ENCODE results near the gene EMP3.

EMP3 gene

GRCh38 chr19:48325265-48325910 is at the start of gene EMP3:
EMP3 (plus strand) TSS chr19:48325552; CDS start chr19:48326845, 1,293 bp downstream.
- TF ChIP-seq, protein P1, sequence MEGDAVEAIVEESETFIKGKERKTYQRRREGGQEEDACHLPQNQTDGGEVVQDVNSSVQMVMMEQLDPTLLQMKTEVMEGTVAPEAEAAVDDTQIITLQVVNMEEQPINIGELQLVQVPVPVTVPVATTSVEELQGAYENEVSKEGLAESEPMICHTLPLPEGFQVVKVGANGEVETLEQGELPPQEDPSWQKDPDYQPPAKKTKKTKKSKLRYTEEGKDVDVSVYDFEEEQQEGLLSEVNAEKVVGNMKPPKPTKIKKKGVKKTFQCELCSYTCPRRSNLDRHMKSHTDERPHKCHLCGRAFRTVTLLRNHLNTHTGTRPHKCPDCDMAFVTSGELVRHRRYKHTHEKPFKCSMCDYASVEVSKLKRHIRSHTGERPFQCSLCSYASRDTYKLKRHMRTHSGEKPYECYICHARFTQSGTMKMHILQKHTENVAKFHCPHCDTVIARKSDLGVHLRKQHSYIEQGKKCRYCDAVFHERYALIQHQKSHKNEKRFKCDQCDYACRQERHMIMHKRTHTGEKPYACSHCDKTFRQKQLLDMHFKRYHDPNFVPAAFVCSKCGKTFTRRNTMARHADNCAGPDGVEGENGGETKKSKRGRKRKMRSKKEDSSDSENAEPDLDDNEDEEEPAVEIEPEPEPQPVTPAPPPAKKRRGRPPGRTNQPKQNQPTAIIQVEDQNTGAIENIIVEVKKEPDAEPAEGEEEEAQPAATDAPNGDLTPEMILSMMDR (IDR thresholded peaks at IDR 0.05; ENCODE audit: unreplicated experiment in 3 of 3) = no peak
- Mint-ChIP-seq H3K27me3 (ENCODE audit: low read depth) (no peaks in the 10 kb centered on the region), H3K9me3 (no peaks in the 10 kb centered on the region), H3K4me3 (peak within 1 kb of the TSS; percentile 87 to 91 (median 90)), H3K36me3 (ENCODE audit: low read depth) (peaks cover 27% of the 10 kb centered on the region), H3K4me1 (peaks cover 58% of the 10 kb centered on the region), H3K27ac (peak within 1 kb of the TSS; percentile 98 to 100 (median 99))

- peaks cover 6% of the 10 kb centered on the region for H3K4me1 Mint-ChIP-seq
- H3K36me3 Mint-ChIP-seq (ENCODE audit: low read depth) = peaks cover 50% of the 10 kb centered on the region
- TF ChIP-seq, protein P1 (IDR thresholded peaks at IDR 0.05; ENCODE audit: unreplicated experiment in 3 of 3) = no peak
- H3K27me3 Mint-ChIP-seq (ENCODE audit: low read depth) = no peaks in the 10 kb centered on the region
- H3K9me3 Mint-ChIP-seq = no peaks in the 10 kb centered on the region
- H3K27ac Mint-ChIP-seq = no peak overlapping the region
- H3K4me3 Mint-ChIP-seq = no peak overlapping the region
Measured at GRCh38 chr19:48279747-48280146, 45.6 kb upstream of the EMP3 start.

DNA sequence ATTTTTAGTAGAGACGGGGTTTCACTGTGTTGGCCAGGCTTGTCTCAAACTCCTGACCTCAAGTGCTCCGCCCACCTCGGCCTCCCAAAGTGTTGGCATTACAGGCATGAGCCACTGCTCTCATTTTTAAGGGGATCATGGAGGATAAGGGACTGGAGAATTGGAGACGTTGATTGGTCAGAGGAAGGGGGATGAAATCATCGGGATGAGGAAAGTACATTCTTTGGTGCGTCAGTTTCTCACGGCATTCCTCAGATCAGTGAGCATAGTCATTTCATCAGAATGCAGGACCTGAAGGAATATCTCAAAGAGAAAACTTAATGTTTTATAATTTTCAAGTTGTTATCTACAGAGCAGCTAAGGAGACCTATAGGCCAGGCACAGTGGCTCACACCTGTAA is 41.4 kb upstream of the EMP3 start:
- Mint-ChIP-seq H3K27ac (no peak overlapping the region), H3K27me3 (ENCODE audit: low read depth) (no peaks in the 10 kb centered on the region), H3K4me1 (peaks cover 5% of the 10 kb centered on the region), H3K4me3 (no peak overlapping the region), H3K36me3 (ENCODE audit: low read depth) (peaks cover 66% of the 10 kb centered on the region), H3K9me3 (peaks cover 15% of the 10 kb centered on the region)
- TF ChIP-seq, protein P1 (IDR thresholded peaks at IDR 0.05; ENCODE audit: unreplicated experiment in 3 of 3) = no peak

DNA sequence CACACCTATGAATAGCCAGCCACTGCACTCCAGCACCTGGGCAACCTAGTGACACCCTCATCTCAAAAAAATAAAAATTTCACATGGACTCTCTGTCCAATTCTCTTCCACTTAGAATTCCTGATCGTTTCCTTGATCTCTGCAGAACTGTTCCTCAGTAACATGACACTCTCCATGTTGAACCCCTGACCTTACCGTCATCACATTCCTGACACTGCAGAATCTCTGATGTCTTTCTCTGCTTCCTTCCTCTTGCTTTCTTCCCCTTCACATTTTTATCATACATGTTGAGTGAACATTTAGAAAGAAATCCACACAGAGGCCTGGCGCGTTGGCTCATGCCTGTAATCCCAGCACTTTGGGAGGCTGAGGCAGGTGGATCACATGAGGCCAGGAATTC is 40.5 kb upstream of the EMP3 start:
- TF ChIP-seq, protein P1 (IDR thresholded peaks at IDR 0.05; ENCODE audit: unreplicated experiment in 3 of 3) = no peak
- H3K27ac Mint-ChIP-seq = peak overlapping the region in 1 of 3 experiments; percentile 2
- H3K4me3 Mint-ChIP-seq = no peak overlapping the region
- peaks cover 71% of the 10 kb centered on the region for H3K36me3 Mint-ChIP-seq (ENCODE audit: low read depth)
- H3K4me1 Mint-ChIP-seq = peaks cover 5% of the 10 kb centered on the region
- H3K27me3 Mint-ChIP-seq (ENCODE audit: low read depth) = peaks cover 5% of the 10 kb centered on the region
- H3K9me3 Mint-ChIP-seq = peaks cover 15% of the 10 kb centered on the region

DNA sequence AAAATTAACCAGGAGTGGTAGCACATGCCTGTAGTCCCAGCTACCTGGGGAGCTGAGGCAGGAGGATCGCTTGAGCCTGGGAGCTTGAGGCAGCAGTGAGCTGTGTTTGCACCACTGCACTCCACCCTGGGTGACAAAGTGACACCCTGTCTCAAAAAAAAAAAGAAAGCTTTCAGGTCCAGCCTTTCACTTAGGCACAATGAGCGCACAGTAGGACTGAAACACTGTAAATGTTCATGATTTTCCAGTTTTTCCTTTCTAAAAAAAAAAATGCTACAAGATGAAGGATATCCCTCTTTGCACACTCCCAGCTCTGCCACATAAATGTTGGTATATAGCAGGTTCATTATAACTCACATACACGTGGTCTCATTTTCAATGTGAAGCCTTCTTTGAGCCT is 37.6 kb upstream of the EMP3 start:
- TF ChIP-seq, protein P1 (IDR thresholded peaks at IDR 0.05; ENCODE audit: unreplicated experiment in 3 of 3) = no peak
- Mint-ChIP-seq H3K9me3 (peaks cover 15% of the 10 kb centered on the region), H3K36me3 (ENCODE audit: low read depth) (peaks cover 58% of the 10 kb centered on the region), H3K27ac (no peak overlapping the region), H3K27me3 (ENCODE audit: low read depth) (peaks cover 6% of the 10 kb centered on the region), H3K4me1 (peaks cover 14% of the 10 kb centered on the region), H3K4me3 (no peak overlapping the region)

DNA sequence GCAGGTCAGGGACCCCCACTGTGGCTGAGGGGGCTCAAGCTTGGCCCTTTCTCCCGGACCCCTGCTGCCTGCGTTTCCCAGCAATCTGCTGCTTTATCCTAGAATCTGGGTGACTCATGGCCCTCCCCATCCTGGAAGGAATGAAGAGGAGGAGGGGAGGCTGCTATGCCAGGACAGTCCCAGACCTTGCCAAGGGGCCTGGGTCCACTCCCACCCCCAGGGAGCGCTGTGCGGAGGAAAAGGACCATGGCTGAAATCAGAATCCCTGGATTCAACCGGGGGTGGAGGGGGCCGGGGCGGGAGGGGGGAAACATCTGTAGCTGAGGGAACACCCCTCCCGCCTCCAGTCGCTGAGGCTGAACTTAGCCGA is 35.0 kb upstream of the EMP3 start:
- TF ChIP-seq, protein P1 (IDR thresholded peaks at IDR 0.05; ENCODE audit: unreplicated experiment in 3 of 3) = no peak
- Mint-ChIP-seq H3K4me1 (peaks cover 8% of the 10 kb centered on the region), H3K4me3 (peak overlapping the region; percentile 16 to 87 (median 80)), H3K27me3 (ENCODE audit: low read depth) (peaks cover 6% of the 10 kb centered on the region), H3K36me3 (ENCODE audit: low read depth) (peaks cover 34% of the 10 kb centered on the region), H3K9me3 (peaks cover 15% of the 10 kb centered on the region), H3K27ac (peak overlapping the region in 1 of 3 experiments; percentile 71)
